Transverse colon (tissue), 4 donors: ENCODE results near the gene HOXD10. TPM values are rescaled to one million over a fixed set of nuclear protein-coding genes. Genes with fewer than 3 reads are reported as not detected.

ENCODE experiments used
- DNase-seq: peaks from one replicate; pipeline ENCODE4 v3.0.0-alpha.2; 2019
- H3K27ac ChIP-seq, 4 donors: fragments of 200-600 bp; sonication (generic); 2 replicates each; pipeline ENCODE4 v1.5.1; 2016 to 2018; ENCODE audit warnings: inconsistent platforms in 4 of 4
- H3K27me3 ChIP-seq: fragments of 200-600 bp; sonication (generic); 2 replicates; pipeline ENCODE4 v1.5.1; 2017; ENCODE audit warnings: inconsistent platforms
- H3K36me3 ChIP-seq, 4 donors: fragments of 200-600 bp; sonication (generic); 2 replicates each; pipeline ENCODE4 v1.5.1; 2017 to 2019; ENCODE audit warnings: inconsistent platforms in 4 of 4
- H3K4me1 ChIP-seq, 4 donors: fragments of 200-600 bp; sonication (generic); 2 replicates each; pipeline ENCODE4 v1.5.1; 2017 to 2020; ENCODE audit warnings: inconsistent platforms in 4 of 4
- H3K4me3 ChIP-seq, 4 donors: fragments of 200-600 bp; sonication (generic); 1 replicate in 1 of 4; 2 replicates in 3 of 4; pipeline versions ENCODE4 v1.5.1 to v1.6.1; 2017 to 2019; ENCODE audit warnings: inconsistent platforms in 4 of 4
- H3K9me3 ChIP-seq, 2 donors: fragments of 200-600 bp; sonication (generic); 2 replicates each; pipeline ENCODE4 v1.5.1; 2017 to 2019; ENCODE audit warnings: inconsistent platforms in 2 of 2
- EP300 ChIP-seq: sonication (generic); formaldehyde crosslinking; IDR thresholded peaks from one replicate; pipeline ENCODE4 v1.6.1; 2017; ENCODE audit warnings: antibody characterized with exemption, low read depth
- POLR2A ChIP-seq: fragments of 450-650 bp; IDR thresholded peaks from one replicate; pipeline ENCODE4 v1.6.1; 2016; ENCODE audit warnings: antibody characterized with exemption, mild to moderate bottlenecking, moderate library complexity
- POLR2AphosphoS5 ChIP-seq, 3 donors: sonication (generic); formaldehyde crosslinking; IDR thresholded peaks; one replicate each; pipeline ENCODE4 v1.6.1; 2016; ENCODE audit warnings: antibody characterized with exemption in 3 of 3
- WGBS, 2 donors: methylation state at CpG; one replicate each; pipeline ENCODE4 v1.1.5; 2018; ENCODE audit warnings: low coverage in 1 of 2; 5-methylcytosine and 5-hydroxymethylcytosine counted together
- in situ Hi-C, 4 donors: fragments of 200-750 bp; cut with MboI; loops; one replicate each; pipeline versions ENCODE4 v1.15.0 to v1.15.1; 2017; ENCODE audit warnings: low sequenced_read_pairs in 3 of 4, low pct_ligation_motif_present in 1 of 4, low pct_unique_long_range_greater_than_20kb in 1 of 4
- intact Hi-C: fragments of 100-400 bp; cut with DNase I; formaldehyde crosslinking; loops from one replicate; pipeline ENCODE4 v1.15.1; 2023; ENCODE audit warnings: low total_unique reads
- total RNA-seq, 4 donors: library from RNA; depleted of rRNA; stranded (reverse); fragments of >200 nt; gene quantifications; one replicate each; pipeline ENCODE4 v1.1.0, GENCODE V29; 2016
- TF ChIP-seq, protein P1 (sequence below), 5 experiments: fragments of 200-600 bp in 3 of 5; fragments of 450-650 bp in 2 of 5; sonication (generic) in 3 of 5; IDR thresholded peaks; 1 replicate in 2 of 5; 2 replicates in 3 of 5; pipeline ENCODE4 v1.5.1; 2016 to 2017; ENCODE audit warnings: antibody characterized with exemption in 5 of 5, inconsistent platforms in 3 of 5, mild to moderate bottlenecking in 2 of 5, moderate library complexity in 1 of 5

The HOXD10 gene
- total RNA-seq, 4 donors from 2014 or later, result 1.1 to 25.1 (median 7.6) TPM

DNA sequence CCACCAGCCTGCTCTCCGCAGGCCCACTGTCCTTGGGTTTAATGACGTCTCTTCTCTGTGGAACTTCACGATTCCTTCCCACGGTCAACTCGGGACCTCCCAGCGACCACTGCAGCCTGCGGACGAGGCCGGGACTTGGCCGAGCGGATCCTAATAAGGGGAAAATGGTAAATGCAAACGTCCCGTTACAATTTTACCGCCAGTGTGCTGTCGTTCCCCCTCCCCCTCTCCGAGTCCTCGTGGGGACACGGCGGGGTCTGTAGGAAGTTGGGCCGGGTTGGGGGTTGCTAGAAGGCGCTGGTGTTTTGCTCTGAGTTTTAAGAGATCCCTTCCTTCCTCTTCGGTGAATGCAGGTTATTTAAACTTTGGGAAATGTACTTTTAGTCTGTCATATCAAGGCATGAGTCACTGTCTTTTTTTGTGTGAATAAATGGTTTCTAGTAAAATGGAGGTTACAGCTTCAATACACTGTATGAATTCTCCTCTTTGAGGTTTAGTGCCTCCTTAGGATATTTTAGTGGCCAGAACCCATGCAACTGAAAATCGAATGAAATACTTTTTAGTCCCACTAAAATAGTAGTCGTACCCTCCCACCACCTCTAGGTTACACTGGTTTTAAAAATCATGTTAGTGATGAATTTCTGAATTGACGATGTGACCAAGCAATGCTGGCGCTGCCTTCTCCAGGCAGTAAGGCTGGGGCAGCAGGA is 7.2 kb upstream of the HOXD10 start:
- WGBS, 2 donors, result 45 to 53% methylated on average over 10 to 26 of the region's 26 CpGs
- peak overlapping the region; percentile 15 to 73 (median 46) for H3K27ac ChIP-seq
- no peak for DNase-seq
- in situ Hi-C loops (loop anchor here in 3 of 4 donors (25.0 kb wide), 2 partner anchors 703 to 1028 kb away; no protein-coding TSS in a partner anchor), intact Hi-C loops (no loop called here)
- no peaks in the 10 kb centered on the region for H3K9me3 ChIP-seq
- peak overlapping the region in 2 of 4 donors; percentile 22 to 47 for H3K4me3 ChIP-seq
- peaks cover 98% of the 10 kb centered on the region for H3K27me3 ChIP-seq
- TF ChIP-seq POLR2AphosphoS5 (IDR thresholded peaks at IDR 0.05), result no peak
- TF ChIP-seq, protein P1, sequence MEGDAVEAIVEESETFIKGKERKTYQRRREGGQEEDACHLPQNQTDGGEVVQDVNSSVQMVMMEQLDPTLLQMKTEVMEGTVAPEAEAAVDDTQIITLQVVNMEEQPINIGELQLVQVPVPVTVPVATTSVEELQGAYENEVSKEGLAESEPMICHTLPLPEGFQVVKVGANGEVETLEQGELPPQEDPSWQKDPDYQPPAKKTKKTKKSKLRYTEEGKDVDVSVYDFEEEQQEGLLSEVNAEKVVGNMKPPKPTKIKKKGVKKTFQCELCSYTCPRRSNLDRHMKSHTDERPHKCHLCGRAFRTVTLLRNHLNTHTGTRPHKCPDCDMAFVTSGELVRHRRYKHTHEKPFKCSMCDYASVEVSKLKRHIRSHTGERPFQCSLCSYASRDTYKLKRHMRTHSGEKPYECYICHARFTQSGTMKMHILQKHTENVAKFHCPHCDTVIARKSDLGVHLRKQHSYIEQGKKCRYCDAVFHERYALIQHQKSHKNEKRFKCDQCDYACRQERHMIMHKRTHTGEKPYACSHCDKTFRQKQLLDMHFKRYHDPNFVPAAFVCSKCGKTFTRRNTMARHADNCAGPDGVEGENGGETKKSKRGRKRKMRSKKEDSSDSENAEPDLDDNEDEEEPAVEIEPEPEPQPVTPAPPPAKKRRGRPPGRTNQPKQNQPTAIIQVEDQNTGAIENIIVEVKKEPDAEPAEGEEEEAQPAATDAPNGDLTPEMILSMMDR (IDR thresholded peaks at IDR 0.05), result no peak
- no peak for TF ChIP-seq EP300
- TF ChIP-seq POLR2A, result no peak
- peaks cover 8 to 44% (median 22%) of the 10 kb centered on the region in 4 donors for H3K4me1 ChIP-seq
- no peaks in the 10 kb centered on the region for H3K36me3 ChIP-seq

DNA sequence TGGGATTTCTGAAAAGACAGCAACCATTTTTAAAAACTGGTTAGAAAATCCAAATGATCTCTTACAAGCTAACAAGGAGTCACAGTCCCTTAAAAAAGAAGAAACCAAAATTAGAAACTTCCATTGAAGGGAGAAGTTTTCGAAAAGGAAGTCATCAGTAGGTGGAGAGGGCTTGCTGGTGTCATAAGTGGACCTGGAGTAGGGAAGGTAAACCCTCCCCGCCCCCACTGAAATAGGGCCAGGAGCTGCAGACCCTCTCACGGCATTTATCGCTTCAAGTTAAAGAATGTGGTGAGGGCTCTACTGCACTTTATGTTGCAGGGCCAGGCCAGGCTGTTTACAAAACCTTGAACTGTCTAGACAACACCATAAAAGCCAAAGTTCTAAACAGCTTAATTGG is 6.6 kb upstream of the HOXD10 start:
- H3K9me3 ChIP-seq, result no peaks in the 10 kb centered on the region
- H3K4me1 ChIP-seq, result peaks cover 8 to 38% (median 16%) of the 10 kb centered on the region in 4 donors
- H3K36me3 ChIP-seq, result no peaks in the 10 kb centered on the region
- TF ChIP-seq, protein P1 (IDR thresholded peaks at IDR 0.05), result no peak
- TF ChIP-seq EP300 (no peak), POLR2A (no peak), POLR2AphosphoS5 (IDR thresholded peaks at IDR 0.05) (no peak)
- WGBS, 2 donors, result 39% methylated on average over 4 of the region's 4 CpGs; no CpG with 5 or more reads in 1 of the 2 donors
- intact Hi-C loops, result no loop called here
- H3K27ac ChIP-seq, result peak overlapping the region in 2 of 4 donors; percentile 69 to 73
- DNase-seq, result no peak
- H3K27me3 ChIP-seq, result peaks cover 98% of the 10 kb centered on the region
- in situ Hi-C loops, result loop anchor here in 3 of 4 donors (25.0 kb wide), 2 partner anchors 702 to 1027 kb away; no protein-coding TSS in a partner anchor
- no peak overlapping the region for H3K4me3 ChIP-seq

- intact Hi-C loops (no loop called here), in situ Hi-C loops (loop anchor here in 3 of 4 donors (25.0 kb wide), 2 partner anchors 702 to 1027 kb away; no protein-coding TSS in a partner anchor)
- no peaks in the 10 kb centered on the region for H3K9me3 ChIP-seq
- H3K27ac ChIP-seq, result peak overlapping the region in 2 of 4 donors; percentile 69 to 73
- H3K27me3 ChIP-seq, result peaks cover 98% of the 10 kb centered on the region
- no peak for DNase-seq
- no peaks in the 10 kb centered on the region for H3K36me3 ChIP-seq
- no peak overlapping the region for H3K4me3 ChIP-seq
- peaks cover 8 to 38% (median 16%) of the 10 kb centered on the region in 4 donors for H3K4me1 ChIP-seq
- WGBS, 2 donors, result 30 to 39% methylated on average over 7 of the region's 7 CpGs
- TF ChIP-seq POLR2AphosphoS5 (IDR thresholded peaks at IDR 0.05) (peak in 1 of 3 donors; percentile 25), POLR2A (no peak), EP300 (no peak)
Measured at GRCh38 chr2:176110415-176111308, 5.9 kb upstream of the HOXD10 start.

GRCh38 chr2:176111309-176111663 is 5.3 kb upstream of the HOXD10 start:
- Histone ChIP-seq H3K9me3 (no peaks in the 10 kb centered on the region), H3K4me1 (peaks cover 8 to 43% (median 16%) of the 10 kb centered on the region in 4 donors), H3K36me3 (no peaks in the 10 kb centered on the region), H3K27ac (peak overlapping the region in 2 of 4 donors; percentile 37 to 69), H3K27me3 (peaks cover 98% of the 10 kb centered on the region), H3K4me3 (no peak overlapping the region)
- 2 to 4% methylated on average over 14 to 16 of the region's 16 CpGs for WGBS, 2 donors
- in situ Hi-C loops, result loop anchor here in 3 of 4 donors (25.0 kb wide), 2 partner anchors 701 to 1026 kb away; no protein-coding TSS in a partner anchor
- intact Hi-C loops, result no loop called here
- peak; percentile 69 for DNase-seq
- TF ChIP-seq POLR2AphosphoS5 (IDR thresholded peaks at IDR 0.05) (no peak), POLR2A (no peak)
- TF ChIP-seq, protein P1 (IDR thresholded peaks at IDR 0.05), result peak; percentile 56 to 68 (median 58)
